ENCODE measurements around the gene ADPRH.

Gene ADPRH

DNA sequence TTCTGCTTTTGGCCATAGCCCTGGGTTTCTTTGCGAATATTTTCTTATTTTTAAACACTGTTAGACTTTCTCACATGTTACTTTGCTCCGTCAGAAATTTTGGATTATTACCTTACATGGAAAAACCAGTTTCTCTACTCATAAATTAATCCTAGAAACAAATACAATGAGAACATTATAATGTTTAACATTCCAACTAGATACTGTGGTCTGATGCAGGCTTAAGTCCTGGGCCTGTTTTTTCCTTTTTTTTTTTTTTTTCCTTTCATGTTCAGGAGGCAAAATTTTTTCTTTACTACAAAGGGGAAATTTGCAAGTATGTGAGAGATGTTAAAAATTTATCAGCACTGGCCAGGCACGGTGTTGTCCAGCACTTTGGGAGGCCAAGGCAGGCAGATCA, 52.2 kb downstream of the ADPRH start:
- DNase-seq: no peak

DNA sequence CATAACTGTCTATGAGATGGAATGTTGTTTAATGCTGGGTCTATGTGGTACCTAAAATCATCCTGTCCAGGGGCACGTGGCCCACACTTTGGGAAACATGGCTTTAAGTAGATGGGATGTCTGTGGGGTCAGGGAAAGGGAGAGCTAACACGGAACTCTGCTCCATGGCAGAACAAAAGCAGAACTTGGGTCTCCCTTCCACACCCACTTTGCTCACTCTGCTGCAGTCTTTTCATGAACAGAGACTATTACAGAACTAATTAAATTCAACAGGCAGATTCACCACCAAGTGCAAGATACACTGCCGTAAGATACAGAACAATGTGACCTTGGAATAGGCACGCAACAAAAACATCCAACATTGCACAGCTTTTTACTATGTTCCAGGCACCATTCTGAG, 52.9 kb downstream of the ADPRH start:
- no peak for DNase-seq

DNA sequence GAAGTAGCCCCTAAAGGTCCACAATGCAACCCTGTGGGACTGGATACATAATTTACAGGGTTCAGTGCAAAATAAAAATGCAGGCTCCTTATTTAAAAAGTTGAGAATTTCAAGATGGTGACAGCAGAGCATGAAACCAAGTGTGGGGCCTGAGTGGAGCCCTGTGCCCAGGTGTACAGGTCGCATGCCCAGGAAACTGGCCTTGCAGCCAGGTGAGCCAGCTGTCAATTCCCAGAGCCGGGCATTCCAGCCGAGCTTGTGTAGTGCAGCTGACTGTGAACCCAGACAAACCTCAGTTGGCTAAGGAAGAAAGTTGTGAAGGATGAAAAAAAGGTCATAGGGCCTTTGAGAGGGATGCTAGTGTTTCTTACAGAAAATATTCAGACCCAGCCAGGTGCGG, 53.5 kb downstream of the ADPRH start:
- DNase-seq: no peak

DNA sequence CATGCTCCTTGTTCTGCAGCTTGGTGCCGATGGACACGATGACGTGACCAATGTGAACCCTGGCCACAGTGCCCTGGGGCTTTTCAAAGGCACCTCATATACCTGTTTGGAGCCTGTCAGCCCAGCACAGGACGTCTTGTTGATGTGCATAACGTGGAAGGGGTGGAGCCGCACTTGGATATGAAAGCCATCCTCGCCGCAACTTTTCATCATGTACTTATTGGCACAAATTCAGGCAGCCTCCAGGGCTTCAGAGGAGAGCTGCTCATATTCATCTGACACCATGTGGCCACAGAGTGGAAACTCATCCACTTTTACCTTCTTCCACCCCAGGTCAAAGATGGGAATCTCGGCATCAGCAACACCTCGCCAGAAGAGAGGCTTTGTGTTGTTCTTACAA, 56.4 kb downstream of the ADPRH start:
- no peak for DNase-seq

DNA sequence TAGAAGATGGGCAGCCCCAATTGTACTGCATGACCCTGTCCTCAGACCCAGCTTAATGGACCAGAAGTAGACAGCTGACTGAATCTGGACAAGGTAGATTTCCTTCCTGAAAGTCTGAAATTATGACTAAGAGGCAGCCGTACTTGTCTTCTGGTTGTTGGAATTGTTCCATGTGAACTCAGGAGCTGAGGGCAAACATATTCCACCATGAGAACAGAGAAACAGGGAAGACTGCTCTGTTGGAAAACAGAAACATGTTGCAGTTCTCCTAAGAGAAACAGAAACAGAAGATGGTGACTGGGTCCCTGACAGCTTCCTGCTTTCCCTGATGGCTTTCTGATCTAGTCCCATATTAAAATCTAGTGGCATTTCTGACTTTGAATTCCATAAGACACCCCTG, 57.0 kb downstream of the ADPRH start:
- no peak for DNase-seq

DNA sequence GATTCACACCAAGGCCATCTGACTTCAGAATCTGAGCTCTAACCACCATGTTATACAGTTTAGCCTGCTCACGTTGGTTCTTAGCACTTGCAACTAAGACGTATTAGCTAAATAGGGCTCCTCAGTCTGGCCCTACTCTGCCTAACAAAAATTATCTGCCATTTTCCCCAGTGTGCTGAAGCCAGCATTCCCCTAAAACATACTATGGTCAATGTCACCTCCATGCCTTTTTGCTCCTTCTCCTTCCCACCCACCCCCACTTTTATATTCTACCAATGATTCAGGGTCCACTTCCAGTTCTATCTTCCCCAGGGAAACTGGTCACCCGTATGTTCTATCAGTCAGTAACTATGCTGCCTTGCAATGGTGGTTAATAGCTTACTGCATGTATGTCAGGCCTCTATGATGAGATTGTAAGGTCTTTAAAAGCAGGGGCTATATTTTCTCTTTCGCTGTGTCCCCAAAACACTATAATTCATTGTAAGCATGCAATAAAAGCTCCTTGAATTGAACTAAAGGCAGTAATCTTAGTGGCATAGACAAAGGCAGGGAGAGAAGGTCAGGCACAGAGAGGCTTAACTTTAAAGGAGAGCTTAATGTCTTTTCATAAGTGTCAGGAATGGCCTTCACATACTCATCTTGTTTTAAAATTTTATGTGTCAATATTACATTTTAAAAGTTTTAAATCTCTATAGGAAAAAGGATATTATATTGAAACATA, 57.8 kb downstream of the ADPRH start:
- no peak for DNase-seq

DNA sequence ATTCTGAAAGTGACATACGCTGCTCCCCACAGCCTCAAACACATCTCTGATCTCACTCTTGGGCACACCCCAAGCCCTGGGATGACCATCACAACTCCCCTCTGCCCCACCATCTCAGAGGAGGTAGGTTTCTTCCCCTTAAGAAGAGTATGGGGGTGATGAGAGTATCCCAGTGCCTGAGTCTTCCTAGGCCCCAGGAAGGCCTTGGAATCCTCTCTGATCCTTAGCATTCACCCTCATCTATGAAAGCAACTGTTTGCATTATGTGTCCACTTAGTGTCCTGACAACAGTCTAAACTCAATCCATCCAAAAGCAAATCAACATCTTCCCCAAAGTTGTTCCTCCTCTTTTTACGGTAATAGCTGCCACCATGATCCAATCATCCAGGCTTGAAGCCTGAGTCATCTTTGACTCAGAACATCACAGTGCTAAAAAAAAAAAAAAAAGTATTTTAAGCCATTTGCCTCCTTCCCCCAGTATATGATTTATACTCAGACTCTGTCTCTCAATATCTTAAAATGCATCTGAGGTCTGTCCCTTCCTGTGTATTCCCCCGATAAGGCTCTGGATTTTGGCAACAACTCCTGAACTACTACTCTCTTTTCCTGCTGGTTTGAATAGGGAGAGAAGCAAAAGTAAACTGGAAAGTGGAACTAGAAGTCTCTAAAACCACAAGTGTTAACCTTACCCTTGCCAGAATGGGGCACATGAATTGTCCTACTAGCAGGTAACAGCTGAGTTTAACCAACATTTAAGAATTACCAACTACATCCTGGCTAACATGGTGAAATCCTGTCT, 58.6 kb downstream of the ADPRH start:
- no peak for DNase-seq
